ENCODE results near the gene COMT. TPM values are rescaled to one million over a fixed set of nuclear protein-coding genes. Genes with fewer than 3 reads are reported as not detected.

COMT gene
- polyA plus RNA-seq, 1 donor: 99.6 TPM

- no peak for DNase-seq
Observed at GRCh38 chr22:19996694-19997384, 55.3 kb downstream of the COMT start.

GRCh38 chr22:19997561-19998231, 56.1 kb downstream of the COMT start:
- DNase-seq: no peak

- DNase-seq: no peak
Observed at GRCh38 chr22:19998232-19998951, 56.8 kb downstream of the COMT start.

GRCh38 chr22:19998991-19999820, 57.6 kb downstream of the COMT start:
- no peak for DNase-seq

- DNase-seq: no peak
Observed at GRCh38 chr22:20000246-20001081, 58.9 kb downstream of the COMT start.

- no peak for DNase-seq
Observed at GRCh38 chr22:20001082-20001638, 59.6 kb downstream of the COMT start.

- no peak for DNase-seq
Observed at GRCh38 chr22:20002128-20002527, 60.6 kb downstream of the COMT start.

- no peak for DNase-seq
Observed at GRCh38 chr22:20002636-20003035, 61.1 kb downstream of the COMT start.

- DNase-seq: no peak
Observed at GRCh38 chr22:20003304-20003703, 61.7 kb downstream of the COMT start.

GRCh38 chr22:20004464-20004863, 62.9 kb downstream of the COMT start:
- no peak for DNase-seq

GRCh38 chr22:20008221-20008995, 66.8 kb downstream of the COMT start:
- no peak for DNase-seq

- no peak for DNase-seq
Observed at GRCh38 chr22:20009018-20009491, 67.5 kb downstream of the COMT start.

- DNase-seq: no peak
Observed at GRCh38 chr22:20009582-20010306, 68.2 kb downstream of the COMT start.

GRCh38 chr22:20010307-20011122, 68.9 kb downstream of the COMT start:
- no peak for DNase-seq

- DNase-seq: no peak
Observed at GRCh38 chr22:20011123-20011992, 69.8 kb downstream of the COMT start.

- no peak for DNase-seq
Observed at GRCh38 chr22:20011993-20012740, 70.6 kb downstream of the COMT start.

GRCh38 chr22:20012741-20013331, 71.3 kb downstream of the COMT start:
- no peak for DNase-seq

All from hindlimb muscle (tissue), 1 donor.